Lower leg skin (tissue), 3 donors: ENCODE measurements around the gene CRELD2.

Source experiments
- POLR2A ChIP-seq, 2 donors: fragments of 450-650 bp; IDR thresholded peaks; one replicate each; pipeline ENCODE4 v1.6.1; 2016 to 2017; ENCODE audit warnings: antibody characterized with exemption in 2 of 2, mild to moderate bottlenecking in 1 of 2, moderate library complexity in 1 of 2
- TF ChIP-seq, protein P1 (sequence below), 3 donors: fragments of 450-650 bp; IDR thresholded peaks; one replicate each; pipeline ENCODE4 v1.5.1; 2016; ENCODE audit warnings: antibody characterized with exemption in 3 of 3, mild to moderate bottlenecking in 3 of 3, moderate library complexity in 2 of 3

DNA sequence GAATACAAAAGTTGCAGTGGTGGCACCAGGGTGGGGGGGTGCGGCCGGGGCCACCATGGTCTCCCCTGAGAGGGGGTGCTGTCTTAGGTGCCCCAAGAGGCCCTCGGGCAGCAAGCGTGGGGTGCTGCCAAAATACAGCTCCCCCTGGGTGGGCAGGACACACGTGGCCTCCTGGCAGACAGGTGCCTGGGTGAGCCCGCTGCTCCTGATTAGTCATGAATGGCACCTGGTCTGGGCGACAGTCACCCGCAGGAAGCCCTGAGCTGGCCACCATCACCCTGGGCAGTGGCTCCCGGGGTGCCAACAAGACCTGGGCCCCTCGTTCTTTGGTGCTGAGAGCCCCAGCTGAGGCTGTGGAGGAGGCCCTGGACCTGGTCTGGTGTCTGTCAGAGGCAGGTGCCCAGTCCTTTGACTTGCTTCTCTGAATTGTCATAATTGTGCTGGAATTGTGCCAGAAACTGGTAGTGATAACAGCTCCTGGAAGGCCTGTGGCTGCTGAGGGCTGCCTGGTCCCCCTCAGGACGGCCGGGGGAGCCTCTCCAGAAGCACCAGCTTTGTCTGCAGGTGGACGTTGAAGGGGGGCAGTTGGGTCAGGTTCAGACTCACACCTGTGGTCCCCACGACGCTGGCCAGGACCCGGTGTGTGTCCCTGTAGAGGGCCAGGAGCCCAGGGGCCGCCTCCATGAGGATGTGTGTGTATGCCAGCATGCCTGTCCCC, 15.0 kb upstream of the CRELD2 start:
- TF ChIP-seq, protein P1, sequence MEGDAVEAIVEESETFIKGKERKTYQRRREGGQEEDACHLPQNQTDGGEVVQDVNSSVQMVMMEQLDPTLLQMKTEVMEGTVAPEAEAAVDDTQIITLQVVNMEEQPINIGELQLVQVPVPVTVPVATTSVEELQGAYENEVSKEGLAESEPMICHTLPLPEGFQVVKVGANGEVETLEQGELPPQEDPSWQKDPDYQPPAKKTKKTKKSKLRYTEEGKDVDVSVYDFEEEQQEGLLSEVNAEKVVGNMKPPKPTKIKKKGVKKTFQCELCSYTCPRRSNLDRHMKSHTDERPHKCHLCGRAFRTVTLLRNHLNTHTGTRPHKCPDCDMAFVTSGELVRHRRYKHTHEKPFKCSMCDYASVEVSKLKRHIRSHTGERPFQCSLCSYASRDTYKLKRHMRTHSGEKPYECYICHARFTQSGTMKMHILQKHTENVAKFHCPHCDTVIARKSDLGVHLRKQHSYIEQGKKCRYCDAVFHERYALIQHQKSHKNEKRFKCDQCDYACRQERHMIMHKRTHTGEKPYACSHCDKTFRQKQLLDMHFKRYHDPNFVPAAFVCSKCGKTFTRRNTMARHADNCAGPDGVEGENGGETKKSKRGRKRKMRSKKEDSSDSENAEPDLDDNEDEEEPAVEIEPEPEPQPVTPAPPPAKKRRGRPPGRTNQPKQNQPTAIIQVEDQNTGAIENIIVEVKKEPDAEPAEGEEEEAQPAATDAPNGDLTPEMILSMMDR (IDR thresholded peaks at IDR 0.05), result no peak
- no peak for TF ChIP-seq POLR2A (IDR thresholded peaks at IDR 0.05)
